Measurements from ENCODE around the gene FAM170B. TPM values are rescaled to one million over a fixed set of nuclear protein-coding genes. Genes with fewer than 3 reads are reported as not detected.

FAM170B gene
- polyA plus RNA-seq, 1 of the 3 experiments (the other 2 are of a cell fraction): not detected

- Histone ChIP-seq H3K79me2 (ENCODE audit: insufficient read depth) (no peaks in the 10 kb centered on the region), H3F3A (replicated peaks; ENCODE audit: insufficient read depth) (no peaks in the 10 kb centered on the region), H3K9me2 (no peaks in the 10 kb centered on the region), H4K20me1 (ENCODE audit: insufficient read depth) (no peaks in the 10 kb centered on the region), H2AFZ (ENCODE audit: low read depth) (no peak overlapping the region), H3K4me3 (ENCODE audit: low read depth in 2 of 2, low read length in 1 of 2) (no peak overlapping the region), H3K27me3 (ENCODE audit: insufficient read depth) (no peaks in the 10 kb centered on the region), H3K9ac (no peak overlapping the region), H3K4me2 (no peak overlapping the region), H3K36me3 (replicated peaks in 1 of 2; ENCODE audit: control insufficient read depth in 1 of 2, insufficient read depth in 2 of 2, low read length in 1 of 2) (no peaks in the 10 kb centered on the region), H3K4me1 (ENCODE audit: control insufficient read depth in 1 of 2, insufficient read depth in 2 of 2, low read depth in 1 of 2, low read length in 1 of 2) (peaks cover 0 to 24% of the 10 kb centered on the region in 2 experiments; a peak in 2 of 4 replicates), H3K27ac (ENCODE audit: low read depth in 2 of 2, low read length in 1 of 2) (no peak overlapping the region), H3K9me3 (no peaks in the 10 kb centered on the region)
- DNase-seq: no peak
- POLR2A ChIA-PET: interaction anchor here (0.6 to 0.7 kb wide), 2 partner anchors 31 to 145 kb away, joined by 3 read pairs; no protein-coding TSS in a partner anchor
- TF ChIP-seq YY1 (IDR thresholded peaks at IDR 0.05; ENCODE audit: low read depth): no peak
- TF ChIP-seq ZBTB33 (IDR thresholded peaks at IDR 0.05; ENCODE audit: borderline replicate concordance, low read depth): no peak
- TF ChIP-seq SMC3 (IDR thresholded peaks at IDR 0.05; ENCODE audit: low read depth, low read length): no peak
- TF ChIP-seq SIN3A (IDR thresholded peaks at IDR 0.05; ENCODE audit: borderline replicate concordance, low read depth, low read length): no peak
- TF ChIP-seq TCF12 (IDR thresholded peaks at IDR 0.05): no peak
- no peak for TF ChIP-seq CHD2 (IDR thresholded peaks at IDR 0.05; ENCODE audit: low read length, partially characterized antibody)
- TF ChIP-seq TEAD4 (IDR thresholded peaks at IDR 0.05; ENCODE audit: borderline replicate concordance, insufficient read depth): no peak
- CTCF ChIA-PET: interaction anchor here (1.1 to 1.3 kb wide), 2 partner anchors 31 to 96 kb away, joined by 3 read pairs; no protein-coding TSS in a partner anchor
- 10% methylated on average over 3 of the region's 3 CpGs for WGBS (ENCODE audit: low lambda C conversion rate)
These were observed 14.1 kb downstream of the FAM170B start for GRCh38 chr10:49119746-49120145.

GRCh38 chr10:49118430-49119074, 15.3 kb downstream of the FAM170B start:
- no peaks in the 10 kb centered on the region for H3K79me2 ChIP-seq (ENCODE audit: insufficient read depth)
- H3K27ac ChIP-seq (ENCODE audit: low read depth in 2 of 2, low read length in 1 of 2): peak overlapping the region in 1 of 2 experiments; percentile 51; a peak in 2 of 4 replicates
- H3K27me3 ChIP-seq (ENCODE audit: insufficient read depth): no peaks in the 10 kb centered on the region
- H3K9me2 ChIP-seq: no peaks in the 10 kb centered on the region
- no peak overlapping the region for H3K4me2 ChIP-seq
- H2AFZ ChIP-seq (ENCODE audit: low read depth): no peak overlapping the region
- H3K36me3 ChIP-seq (replicated peaks in 1 of 2; ENCODE audit: control insufficient read depth in 1 of 2, insufficient read depth in 2 of 2, low read length in 1 of 2): no peaks in the 10 kb centered on the region
- peak; percentile 59 for DNase-seq
- no peaks in the 10 kb centered on the region for H4K20me1 ChIP-seq (ENCODE audit: insufficient read depth)
- no peaks in the 10 kb centered on the region for H3K9me3 ChIP-seq
- peaks cover 0 to 30% of the 10 kb centered on the region in 2 experiments; a peak in 2 of 4 replicates for H3K4me1 ChIP-seq (ENCODE audit: control insufficient read depth in 1 of 2, insufficient read depth in 2 of 2, low read depth in 1 of 2, low read length in 1 of 2)
- H3K9ac ChIP-seq: no peak overlapping the region
- TF ChIP-seq GATA2 (CRISPR knock-in tag; IDR thresholded peaks at IDR 0.05) (peak; percentile 43; the same call in 1 of the 2 replicates), PBX3 (IDR thresholded peaks at IDR 0.05) (no peak)
- POLR2A ChIA-PET: interaction anchor here (1.0 kb wide), 1 partner anchor 25 kb away, joined by 4 read pairs; no protein-coding TSS in a partner anchor
- no peak overlapping the region for H3K4me3 ChIP-seq (ENCODE audit: low read depth in 2 of 2, low read length in 1 of 2)
- 25% methylated on average over 6 of the region's 6 CpGs for WGBS (ENCODE audit: low lambda C conversion rate)
- no peaks in the 10 kb centered on the region for H3F3A ChIP-seq (replicated peaks; ENCODE audit: insufficient read depth)
- CTCF ChIA-PET: interaction anchor here (1.0 to 1.3 kb wide), 3 partner anchors 10 to 459 kb away, joined by 3 to 5 read pairs (median 4); no protein-coding TSS in a partner anchor

Measured in SK-N-SH (cell line).